Activated CD4-positive, alpha-beta memory T cell treated with anti-CD3 and anti-CD28 coated beads for 36 hours (primary cell): ENCODE measurements around the gene NTM. TPM values are rescaled to one million over a fixed set of nuclear protein-coding genes. Genes with fewer than 3 reads are reported as not detected.

ENCODE experiments used
- CTCF ChIA-PET: fragments of 350-600 bp; sonication (Branson Sonifier 250); formaldehyde crosslinking; loops from one replicate; lab custom pipeline; 2021; ENCODE audit warnings: antibody characterized with exemption, inconsistent platforms; lab: Charles Lee
- POLR2A ChIA-PET: fragments of 350-600 bp; sonication (Branson Sonifier 250); formaldehyde crosslinking; loops from one replicate; lab custom pipeline; 2021; ENCODE audit warnings: antibody characterized with exemption; lab: Charles Lee
- DNase-seq: peaks from one replicate; pipeline ENCODE4 v3.0.0-alpha.2; 2020
- H3K27ac Mint-ChIP-seq: one replicate; pipeline ENCODE4 v1.8.0; 2021; ENCODE audit warnings: mixed read lengths
- H3K27me3 Mint-ChIP-seq: one replicate; pipeline ENCODE4 v1.8.0; 2021; ENCODE audit warnings: mixed read lengths
- H3K36me3 Mint-ChIP-seq: one replicate; pipeline ENCODE4 v1.8.0; 2021; ENCODE audit warnings: mixed read lengths
- H3K4me1 Mint-ChIP-seq: one replicate; pipeline ENCODE4 v1.8.0; 2021; ENCODE audit warnings: low read depth, mixed read lengths
- H3K4me3 Mint-ChIP-seq: one replicate; pipeline ENCODE4 v1.8.0; 2021; ENCODE audit warnings: mild to moderate bottlenecking, mixed read lengths
- H3K9me3 Mint-ChIP-seq: one replicate; pipeline ENCODE4 v1.8.0; 2021; ENCODE audit warnings: mixed read lengths
- intact Hi-C: fragments of 100-400 bp; cut with micrococcal nuclease; formaldehyde crosslinking; loops from one replicate; pipeline ENCODE4 v1.15.1; 2023
- total RNA-seq, 2 experiments: library from RNA; stranded (reverse); gene quantifications; one replicate each; pipeline ENCODE4 v1.2.3, GENCODE V29; 2021

NTM gene
- total RNA-seq, 2 experiments from 2014 or later = not detected

- Mint-ChIP-seq H3K27ac (no peak overlapping the region), H3K36me3 (no peaks in the 10 kb centered on the region), H3K27me3 (peaks cover 3% of the 10 kb centered on the region), H3K4me1 (no peaks in the 10 kb centered on the region), H3K9me3 (no peaks in the 10 kb centered on the region), H3K4me3 (no peak overlapping the region)
- ChIA-PET POLR2A (no interaction called here), CTCF (no interaction called here)
- DNase-seq = no peak
- intact Hi-C loops = no loop called here
Measured at GRCh38 chr11:131378931-131379330, 8.5 kb downstream of the NTM start.

GRCh38 chr11:131385763-131386390, 15.5 kb downstream of the NTM start:
- intact Hi-C loops = no loop called here
- CTCF ChIA-PET = no interaction called here
- POLR2A ChIA-PET = no interaction called here

GRCh38 chr11:131386408-131386807, 16.0 kb downstream of the NTM start:
- H3K27ac Mint-ChIP-seq = no peak overlapping the region
- POLR2A ChIA-PET = no interaction called here
- H3K4me1 Mint-ChIP-seq = no peaks in the 10 kb centered on the region
- no peak overlapping the region for H3K4me3 Mint-ChIP-seq
- no peaks in the 10 kb centered on the region for H3K9me3 Mint-ChIP-seq
- H3K27me3 Mint-ChIP-seq = no peaks in the 10 kb centered on the region
- H3K36me3 Mint-ChIP-seq = no peaks in the 10 kb centered on the region
- no peak for DNase-seq
- intact Hi-C loops = no loop called here
- CTCF ChIA-PET = no interaction called here

More at GRCh38 chr11:131385763-131386390, 15.5 kb downstream of the NTM start:
- H3K4me1 Mint-ChIP-seq = no peaks in the 10 kb centered on the region
- H3K27ac Mint-ChIP-seq = no peak overlapping the region
- no peaks in the 10 kb centered on the region for H3K36me3 Mint-ChIP-seq
- no peaks in the 10 kb centered on the region for H3K27me3 Mint-ChIP-seq
- H3K4me3 Mint-ChIP-seq = no peak overlapping the region
- no peaks in the 10 kb centered on the region for H3K9me3 Mint-ChIP-seq
- no peak for DNase-seq

GRCh38 chr11:131388030-131388429, 17.6 kb downstream of the NTM start:
- ChIA-PET POLR2A (no interaction called here), CTCF (no interaction called here)
- Mint-ChIP-seq H3K36me3 (no peaks in the 10 kb centered on the region), H3K4me3 (no peak overlapping the region), H3K27ac (no peak overlapping the region), H3K4me1 (no peaks in the 10 kb centered on the region), H3K27me3 (no peaks in the 10 kb centered on the region), H3K9me3 (no peaks in the 10 kb centered on the region)
- intact Hi-C loops = no loop called here
- no peak for DNase-seq

- Mint-ChIP-seq H3K27ac (no peak overlapping the region), H3K36me3 (no peaks in the 10 kb centered on the region), H3K9me3 (no peaks in the 10 kb centered on the region), H3K4me3 (no peak overlapping the region), H3K4me1 (no peaks in the 10 kb centered on the region), H3K27me3 (no peaks in the 10 kb centered on the region)
- DNase-seq = no peak
- ChIA-PET CTCF (no interaction called here), POLR2A (no interaction called here)
- intact Hi-C loops = no loop called here
Measured at GRCh38 chr11:131389582-131389981, 19.2 kb downstream of the NTM start.

- H3K4me3 Mint-ChIP-seq = no peak overlapping the region
- intact Hi-C loops = no loop called here
- POLR2A ChIA-PET = no interaction called here
- H3K9me3 Mint-ChIP-seq = no peaks in the 10 kb centered on the region
- CTCF ChIA-PET = no interaction called here
- H3K27ac Mint-ChIP-seq = no peak overlapping the region
- H3K36me3 Mint-ChIP-seq = no peaks in the 10 kb centered on the region
- no peak for DNase-seq
- H3K27me3 Mint-ChIP-seq = no peaks in the 10 kb centered on the region
- no peaks in the 10 kb centered on the region for H3K4me1 Mint-ChIP-seq
Measured at GRCh38 chr11:131391176-131391575, 20.8 kb downstream of the NTM start.

- intact Hi-C loops = no loop called here
- Mint-ChIP-seq H3K27ac (no peak overlapping the region), H3K27me3 (no peaks in the 10 kb centered on the region), H3K4me3 (no peak overlapping the region), H3K9me3 (no peaks in the 10 kb centered on the region), H3K36me3 (no peaks in the 10 kb centered on the region), H3K4me1 (no peaks in the 10 kb centered on the region)
- ChIA-PET CTCF (no interaction called here), POLR2A (no interaction called here)
- no peak for DNase-seq
Measured at GRCh38 chr11:131392528-131393255, 22.3 kb downstream of the NTM start.

GRCh38 chr11:131393691-131394090, 23.3 kb downstream of the NTM start:
- no peaks in the 10 kb centered on the region for H3K9me3 Mint-ChIP-seq
- DNase-seq = no peak
- ChIA-PET POLR2A (no interaction called here), CTCF (no interaction called here)
- H3K4me3 Mint-ChIP-seq = no peak overlapping the region
- H3K4me1 Mint-ChIP-seq = no peaks in the 10 kb centered on the region
- intact Hi-C loops = no loop called here
- H3K27me3 Mint-ChIP-seq = no peaks in the 10 kb centered on the region
- H3K27ac Mint-ChIP-seq = no peak overlapping the region
- H3K36me3 Mint-ChIP-seq = no peaks in the 10 kb centered on the region

- H3K4me1 Mint-ChIP-seq = no peaks in the 10 kb centered on the region
- no peak for DNase-seq
- no peak overlapping the region for H3K27ac Mint-ChIP-seq
- no peaks in the 10 kb centered on the region for H3K9me3 Mint-ChIP-seq
- intact Hi-C loops = no loop called here
- H3K36me3 Mint-ChIP-seq = no peaks in the 10 kb centered on the region
- no peaks in the 10 kb centered on the region for H3K27me3 Mint-ChIP-seq
- POLR2A ChIA-PET = no interaction called here
- H3K4me3 Mint-ChIP-seq = no peak overlapping the region
- CTCF ChIA-PET = no interaction called here
Measured at GRCh38 chr11:131397675-131398074, 27.3 kb downstream of the NTM start.

- no peak for DNase-seq
- POLR2A ChIA-PET = no interaction called here
- CTCF ChIA-PET = no interaction called here
- intact Hi-C loops = no loop called here
- no peaks in the 10 kb centered on the region for H3K27me3 Mint-ChIP-seq
- no peak overlapping the region for H3K27ac Mint-ChIP-seq
- H3K9me3 Mint-ChIP-seq = no peaks in the 10 kb centered on the region
- no peaks in the 10 kb centered on the region for H3K36me3 Mint-ChIP-seq
- no peak overlapping the region for H3K4me3 Mint-ChIP-seq
- H3K4me1 Mint-ChIP-seq = no peaks in the 10 kb centered on the region
Measured at GRCh38 chr11:131402040-131402439, 31.6 kb downstream of the NTM start.

- no peak for DNase-seq
- Mint-ChIP-seq H3K27ac (no peak overlapping the region), H3K9me3 (no peaks in the 10 kb centered on the region), H3K36me3 (no peaks in the 10 kb centered on the region), H3K4me1 (no peaks in the 10 kb centered on the region), H3K27me3 (no peaks in the 10 kb centered on the region), H3K4me3 (no peak overlapping the region)
- intact Hi-C loops = no loop called here
- POLR2A ChIA-PET = no interaction called here
- CTCF ChIA-PET = no interaction called here
Measured at GRCh38 chr11:131404010-131404409, 33.6 kb downstream of the NTM start.

- no peak for DNase-seq
- Mint-ChIP-seq H3K9me3 (no peaks in the 10 kb centered on the region), H3K4me1 (no peaks in the 10 kb centered on the region), H3K27ac (no peak overlapping the region), H3K27me3 (no peaks in the 10 kb centered on the region), H3K36me3 (no peaks in the 10 kb centered on the region), H3K4me3 (no peak overlapping the region)
- intact Hi-C loops = no loop called here
- ChIA-PET POLR2A (no interaction called here), CTCF (no interaction called here)
Measured at GRCh38 chr11:131408025-131408640, 37.7 kb downstream of the NTM start.

- Mint-ChIP-seq H3K27me3 (no peaks in the 10 kb centered on the region), H3K27ac (no peak overlapping the region), H3K9me3 (no peaks in the 10 kb centered on the region), H3K4me1 (no peaks in the 10 kb centered on the region), H3K4me3 (no peak overlapping the region), H3K36me3 (no peaks in the 10 kb centered on the region)
- intact Hi-C loops = no loop called here
- ChIA-PET POLR2A (no interaction called here), CTCF (no interaction called here)
- no peak for DNase-seq
Measured at GRCh38 chr11:131409345-131409744, 38.9 kb downstream of the NTM start.
